ENCODE data around the gene SPRR2A. TPM values are rescaled to one million over a fixed set of nuclear protein-coding genes. Genes with fewer than 3 reads are reported as not detected.
"Not testable (repeated sequence)": the region's sequence is repeated elsewhere in the genome, so short reads cannot be mapped to it uniquely, and the experiment has no call there.

SPRR2A gene
- polyA plus RNA-seq, 1 donor: not detected

DNA sequence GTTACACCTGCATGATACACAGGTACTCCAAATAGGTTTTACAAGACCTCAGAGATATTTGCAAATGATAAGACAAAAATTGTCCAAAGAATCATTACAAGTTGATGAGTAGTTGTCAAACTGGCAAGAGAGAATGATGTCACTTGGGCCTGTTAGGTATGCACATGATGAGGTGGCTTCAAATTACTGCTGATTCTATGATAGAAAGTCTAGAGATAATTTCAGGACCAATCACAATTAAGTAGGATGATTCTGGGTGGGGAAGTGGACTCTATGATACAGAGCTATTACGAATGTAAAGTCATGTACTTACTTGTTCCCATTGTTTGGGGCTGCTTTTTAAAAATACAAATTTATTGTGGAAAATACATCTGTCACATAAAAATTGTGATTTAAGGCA lies 31.5 kb downstream of the SPRR2A start:
- DNase-seq: no peak

DNA sequence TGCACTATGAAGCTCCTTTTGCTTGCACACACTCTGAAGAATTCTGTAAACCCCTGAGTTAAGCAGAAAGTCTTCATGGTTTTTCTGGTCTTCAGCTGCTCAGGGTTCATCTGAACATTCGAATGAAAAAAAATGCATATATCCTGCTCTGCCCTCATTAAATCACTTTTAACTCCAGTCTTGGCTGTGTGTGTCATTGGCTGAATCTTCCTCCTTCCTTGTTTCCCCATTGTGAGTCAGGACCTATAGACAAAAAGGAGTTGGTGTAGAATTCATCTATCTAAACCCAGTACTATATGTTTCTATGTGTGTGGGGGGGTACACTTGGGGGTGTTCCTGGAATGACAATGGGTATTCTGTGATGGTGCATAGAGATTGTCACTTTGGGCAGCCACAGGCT lies 32.9 kb downstream of the SPRR2A start:
- DNase-seq: no peak

DNA sequence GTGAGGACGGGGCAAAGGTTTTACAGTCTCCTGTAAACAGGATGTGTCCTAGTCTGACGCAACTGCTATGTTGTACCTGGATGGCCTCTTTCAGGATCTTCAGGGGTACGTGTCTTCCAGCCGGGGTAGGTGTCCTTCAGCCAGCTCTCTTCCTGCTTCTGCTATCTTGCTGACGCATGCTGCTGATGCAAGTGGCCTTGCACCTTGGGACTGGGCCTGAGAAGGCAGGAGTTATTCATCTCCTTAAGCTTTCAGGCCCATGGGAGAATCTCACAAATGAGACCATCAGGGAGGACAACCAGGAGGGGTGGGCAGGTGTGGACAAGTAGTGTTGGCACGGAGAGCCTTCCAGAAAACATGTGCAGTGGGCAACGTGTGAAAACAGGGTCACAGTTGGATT lies 34.2 kb downstream of the SPRR2A start:
- no peak for DNase-seq

DNA sequence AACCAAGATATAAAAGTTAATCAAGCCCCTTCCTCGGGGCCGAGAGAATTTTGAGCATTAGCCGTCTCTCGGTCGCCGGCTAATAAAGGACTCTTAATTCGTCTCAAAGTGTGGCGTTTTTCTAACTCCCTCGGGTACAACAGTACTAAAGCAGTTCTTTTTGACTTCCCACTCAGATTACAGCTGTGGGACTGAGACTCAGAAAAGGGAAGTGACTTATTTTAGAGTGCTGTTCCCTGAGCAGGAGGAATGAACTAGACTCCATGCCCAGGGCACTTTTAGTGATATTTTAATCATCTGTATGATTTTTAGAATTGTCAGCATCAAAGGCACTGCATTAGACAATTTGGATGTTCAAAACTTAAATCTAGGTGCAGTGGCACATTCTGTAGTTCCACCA lies 35.0 kb downstream of the SPRR2A start:
- not testable (repeated sequence) for DNase-seq

DNA sequence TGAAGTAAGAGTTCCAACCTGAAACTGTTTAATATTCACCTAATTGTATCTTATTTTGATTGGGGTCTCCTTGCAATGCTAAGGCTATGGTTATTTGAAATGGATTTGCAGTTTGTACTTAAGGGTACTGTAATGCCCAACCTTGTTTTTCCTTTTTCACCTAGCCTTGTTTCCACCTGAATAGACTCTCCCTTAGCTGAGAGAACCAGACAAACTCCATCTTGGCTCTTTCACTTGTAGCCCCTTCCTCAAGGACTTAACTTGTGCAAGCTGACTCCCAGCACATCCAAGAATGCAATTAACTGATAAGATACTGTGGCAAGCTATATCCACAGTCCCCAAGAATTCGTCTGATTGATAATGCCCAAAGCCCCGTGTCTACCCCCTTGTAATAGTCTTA lies 35.5 kb downstream of the SPRR2A start:
- DNase-seq: not testable (repeated sequence)

DNA sequence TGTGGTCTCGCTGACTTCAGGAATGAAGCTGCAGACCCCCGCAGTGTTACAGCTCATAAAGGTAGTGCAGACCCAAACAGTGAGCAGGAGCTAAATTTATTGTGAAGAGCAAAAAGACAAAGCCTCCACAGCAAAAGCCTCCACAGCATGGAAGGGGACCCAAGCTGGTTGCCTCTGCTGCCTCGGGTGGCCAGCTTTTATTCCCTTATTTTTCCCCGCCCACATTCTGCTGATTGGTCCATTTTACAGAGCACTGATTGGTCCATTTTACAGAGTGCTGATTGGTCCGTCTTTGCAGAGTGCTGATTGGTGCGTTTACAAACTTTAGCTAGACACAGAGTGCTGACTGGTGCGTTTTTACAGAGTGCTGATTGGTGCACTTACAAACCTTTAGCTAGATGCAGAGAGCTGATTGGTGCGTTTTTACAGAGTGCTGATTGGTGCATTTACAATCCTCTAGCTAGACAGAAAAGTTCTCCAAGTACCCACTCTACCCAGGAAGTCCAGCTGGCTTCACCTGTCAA lies 46.0 kb downstream of the SPRR2A start:
- not testable (repeated sequence) for DNase-seq

Other genes with a start within 250 kb of the SPRR2A start
- gene LCE1B, start 245.5 kb downstream of the SPRR2A start, polyA plus RNA-seq (ENCODE audit: insufficient read length): not detected
- gene LCE1A, start 230.0 kb downstream of the SPRR2A start, polyA plus RNA-seq (ENCODE audit: insufficient read length): not detected
- not detected for gene LCE6A, start 214.7 kb downstream of the SPRR2A start, polyA plus RNA-seq (ENCODE audit: insufficient read length)
- not detected for gene LCE7A, start 197.5 kb downstream of the SPRR2A start, polyA plus RNA-seq (ENCODE audit: insufficient read length)
- not detected for gene SMCP, start 179.2 kb downstream of the SPRR2A start, polyA plus RNA-seq (ENCODE audit: insufficient read length)
- gene IVL, start 149.0 kb downstream of the SPRR2A start, polyA plus RNA-seq (ENCODE audit: insufficient read length): 0.23 TPM
- not detected for gene SPRR5, start 110.3 kb downstream of the SPRR2A start, polyA plus RNA-seq (ENCODE audit: insufficient read length)
- not detected for gene SPRR4, start 86.9 kb downstream of the SPRR2A start, polyA plus RNA-seq (ENCODE audit: insufficient read length)
- gene SPRR1A, start 73.4 kb downstream of the SPRR2A start, polyA plus RNA-seq (ENCODE audit: insufficient read length): not detected
- not detected for gene SPRR3, start 55.8 kb downstream of the SPRR2A start, polyA plus RNA-seq (ENCODE audit: insufficient read length)
- not detected for gene SPRR1B, start 26.3 kb downstream of the SPRR2A start, polyA plus RNA-seq (ENCODE audit: insufficient read length)
- not detected for gene SPRR2D, start 16.4 kb downstream of the SPRR2A start, polyA plus RNA-seq (ENCODE audit: insufficient read length)
- not detected for gene SPRR2B, start 14.1 kb upstream of the SPRR2A start, polyA plus RNA-seq (ENCODE audit: insufficient read length)
- gene SPRR2E, start 37.0 kb upstream of the SPRR2A start, polyA plus RNA-seq (ENCODE audit: insufficient read length): not detected
- gene SPRR2F, start 56.0 kb upstream of the SPRR2A start, polyA plus RNA-seq (ENCODE audit: insufficient read length): not detected
- not detected for gene SPRR2G, start 93.4 kb upstream of the SPRR2A start, polyA plus RNA-seq (ENCODE audit: insufficient read length)
- not detected for gene LELP1, start 145.9 kb upstream of the SPRR2A start, polyA plus RNA-seq (ENCODE audit: insufficient read length)
- not detected for gene PRR9, start 160.1 kb upstream of the SPRR2A start, polyA plus RNA-seq (ENCODE audit: insufficient read length)
- gene LORICRIN, start 202.2 kb upstream of the SPRR2A start, polyA plus RNA-seq (ENCODE audit: insufficient read length): not detected

Data from left kidney (tissue), 2 donors.